Heart right ventricle (tissue), 16 donors: ENCODE measurements around the gene FANCI. TPM values are rescaled to one million over a fixed set of nuclear protein-coding genes. Genes with fewer than 3 reads are reported as not detected.

ENCODE experiments used
- ATAC-seq, 8 donors: fragments of 200-7000 bp; cut with Tn5 transposase; one replicate each; pipeline ENCODE4 v1.9.1; 2020; ENCODE audit warnings: mild to moderate bottlenecking in 8 of 8, moderate library complexity in 8 of 8, moderate number of reproducible peaks in 1 of 8
- DNase-seq, 2 donors: peaks; one replicate each; pipeline ENCODE4 v3.0.0-alpha.2; 2020
- H3K27ac ChIP-seq, 10 donors: fragments of 200-600 bp; sonication (generic) in 2 of 10; one replicate each; pipeline versions ENCODE4 v1.5.0 to v1.8.0; 2020 to 2022; ENCODE audit warnings: mild to moderate bottlenecking in 3 of 10
- H3K27me3 ChIP-seq, 7 donors: fragments of 200-600 bp; one replicate each; pipeline ENCODE4 v1.8.0; 2021 to 2022; ENCODE audit warnings: mild to moderate bottlenecking in 2 of 7
- H3K36me3 ChIP-seq, 9 donors: fragments of 200-600 bp; sonication (generic) in 1 of 9; one replicate each; pipeline versions ENCODE4 v1.5.0 to v1.8.0; 2020 to 2022; ENCODE audit warnings: mild to moderate bottlenecking in 2 of 9
- H3K4me1 ChIP-seq, 9 donors: fragments of 200-600 bp; sonication (generic) in 1 of 9; one replicate each; pipeline versions ENCODE4 v1.5.0 to v1.8.0; 2020 to 2022; ENCODE audit warnings: mild to moderate bottlenecking in 4 of 9
- H3K4me3 ChIP-seq, 10 donors: fragments of 200-600 bp; sonication (generic) in 2 of 10; one replicate each; pipeline versions ENCODE4 v1.5.0 to v1.8.0; 2020 to 2022; ENCODE audit warnings: mild to moderate bottlenecking in 7 of 10, moderate library complexity in 2 of 10
- H3K9me3 ChIP-seq, 11 donors: fragments of 200-600 bp in 10 of 11; sonication (generic) in 2 of 11; one replicate each; pipeline versions ENCODE4 v1.5.0 to v1.8.0; 2013 to 2022; ENCODE audit warnings: mild to moderate bottlenecking in 2 of 11, control low read depth in 1 of 11, moderate library complexity in 1 of 11
- WGBS, 2 donors: extraction: QIAGEN DNeasy Blood & Tissue Kit; methylation state at CpG; one replicate each; pipeline ENCODE4 v1.1.7; 2013; ENCODE audit warnings: inconsistent platforms in 1 of 2; 5-methylcytosine and 5-hydroxymethylcytosine counted together
- intact Hi-C, 10 donors: fragments of 100-400 bp; cut with DNase I; formaldehyde crosslinking; loops; one replicate each; pipeline versions ENCODE4 v1.11.1 to v1.14.2; 2022
- microRNA-seq, 2 donors: library from miRNA; unstranded; fragments of <30 nt; microRNA quantifications; one replicate each; pipeline ENCODE4 v1.2.0, GENCODE V29; 2021
- polyA plus RNA-seq, 2 donors: library from polyadenylated mRNA; stranded (reverse); fragments of 200-250 nt; gene quantifications; one replicate each; pipeline ENCODE4 v1.2.3, GENCODE V29; 2013
- total RNA-seq, 10 donors: library from RNA; stranded (reverse); fragmentation: NEBNext Ultra II Directional in 3 of 10; extraction: Animal tissue kit (Norgen Biotek cat#: 25700) in 3 of 10; gene quantifications; one replicate each; pipeline versions ENCODE4 v1.2.1 to v1.2.4, GENCODE V29; 2021 to 2023
- TF ChIP-seq, protein P1 (sequence below), 9 donors: fragments of 200-600 bp; sonication (generic) in 2 of 9; IDR thresholded peaks; one replicate each; pipeline versions ENCODE4 v1.5.0 to v1.8.0; 2021 to 2022; ENCODE audit warnings: antibody characterized with exemption in 9 of 9, mild to moderate bottlenecking in 5 of 9, moderate library complexity in 1 of 9
- donor health status: Arrhythmogenic right ventricular cardiomyopathy.
- donor health status: ischemic (EF 13 %, LVEDD 7.1; RV severe dilation, severe dysfunction).
- donor health status: healthy with polysubstance abuse.
- donor health status: DM: no; HTN: yes; CAD: no.
- donor health status: DM: no; HTN: no; CAD: no.
- donor health status: ischemic (EF 25% LVEDD 6.9; RV normal size, moderate dysfunction).
- donor health status: ischemic (EF 25% LVEDD 5.7; RV mildly dilated, moderate dysfunction).
- donor health status: healthy.
- donor health status: DM: yes; HTN: yes; CAD: no.
- donor health status: Ischemic cardiomyopathy.
- donor health status: ischemic (EF 35%, LVEDD 5.7; RV mildly dilated, moderate dysfunction).
- donor health status: nonischemic (EF 11% LVEDD 7.7; RV severe dilation, severe dysfunction).
- donor health status: DM: yes; HTN: yes; CAD: no.
- donor health status: PGD.
- donor health status: ischemic (EF 29% LVEDD 5.4; RV normal size, mild dysfunction).
- donor health status: nonischemic (EF 23%, LVEDD 6.1; RV moderate dilation, normal function).

Gene FANCI
- total and polyA plus RNA-seq, 12 donors = 1.3 to 9.9 (median 2.5) TPM

DNA sequence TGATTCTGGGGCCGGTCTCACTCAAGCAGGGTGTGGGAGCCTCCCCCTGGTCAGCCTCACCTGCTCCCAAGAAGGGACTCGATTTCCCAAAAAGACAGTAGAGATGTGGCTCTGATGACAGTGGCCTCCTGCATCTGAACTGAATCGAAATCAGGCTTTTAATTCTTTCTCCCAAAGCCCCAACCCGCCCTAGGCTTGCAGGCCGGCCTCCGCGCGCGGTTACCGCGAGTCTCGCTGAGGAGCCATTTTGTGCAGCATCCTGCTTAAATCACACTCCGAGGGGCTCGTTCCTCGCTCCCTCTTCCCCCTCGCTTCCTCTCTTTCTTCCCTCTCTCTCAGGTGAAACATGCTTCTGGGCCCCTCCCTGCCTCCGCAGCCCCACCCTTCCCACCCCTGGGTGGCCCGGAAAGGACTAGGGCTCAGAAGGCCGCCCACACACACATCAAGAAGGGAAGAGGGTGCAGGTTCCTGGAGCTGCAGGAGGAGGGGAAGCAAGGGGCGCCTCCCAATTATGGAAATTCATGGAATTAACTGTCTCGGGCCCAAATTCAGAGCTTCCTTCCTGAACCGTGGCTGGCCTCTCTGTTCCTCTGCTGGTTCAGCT is 121.8 kb downstream of the FANCI start:
- no peak for ATAC-seq
- TF ChIP-seq, protein P1, sequence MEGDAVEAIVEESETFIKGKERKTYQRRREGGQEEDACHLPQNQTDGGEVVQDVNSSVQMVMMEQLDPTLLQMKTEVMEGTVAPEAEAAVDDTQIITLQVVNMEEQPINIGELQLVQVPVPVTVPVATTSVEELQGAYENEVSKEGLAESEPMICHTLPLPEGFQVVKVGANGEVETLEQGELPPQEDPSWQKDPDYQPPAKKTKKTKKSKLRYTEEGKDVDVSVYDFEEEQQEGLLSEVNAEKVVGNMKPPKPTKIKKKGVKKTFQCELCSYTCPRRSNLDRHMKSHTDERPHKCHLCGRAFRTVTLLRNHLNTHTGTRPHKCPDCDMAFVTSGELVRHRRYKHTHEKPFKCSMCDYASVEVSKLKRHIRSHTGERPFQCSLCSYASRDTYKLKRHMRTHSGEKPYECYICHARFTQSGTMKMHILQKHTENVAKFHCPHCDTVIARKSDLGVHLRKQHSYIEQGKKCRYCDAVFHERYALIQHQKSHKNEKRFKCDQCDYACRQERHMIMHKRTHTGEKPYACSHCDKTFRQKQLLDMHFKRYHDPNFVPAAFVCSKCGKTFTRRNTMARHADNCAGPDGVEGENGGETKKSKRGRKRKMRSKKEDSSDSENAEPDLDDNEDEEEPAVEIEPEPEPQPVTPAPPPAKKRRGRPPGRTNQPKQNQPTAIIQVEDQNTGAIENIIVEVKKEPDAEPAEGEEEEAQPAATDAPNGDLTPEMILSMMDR (IDR thresholded peaks at IDR 0.05) = no peak
- DNase-seq = no peak
- WGBS, 2 donors = 13 to 14% methylated on average over 22 of the region's 22 CpGs
- H3K4me3 ChIP-seq = no peak overlapping the region
- H3K4me1 ChIP-seq = peaks cover 0 to 42% (median 11%) of the 10 kb centered on the region in 9 donors
- no peaks in the 10 kb centered on the region for H3K9me3 ChIP-seq
- H3K27ac ChIP-seq = no peak overlapping the region
- peaks cover 72 to 100% (median 100%) of the 10 kb centered on the region in 7 donors for H3K27me3 ChIP-seq
- intact Hi-C loops = loop anchor here in 2 of 10 donors (5.0 kb wide), 2 partner anchors 37 to 42 kb away; no protein-coding TSS in a partner anchor
- H3K36me3 ChIP-seq = no peaks in the 10 kb centered on the region

Small RNA genes within 50 kb of the gene (microRNA-seq; reads per million reads assigned to microRNA genes)
- gene MIR6766 = 0 reads per million in 2 donors

Other genes starting within 250 kb of the FANCI start
- 100 to 1,000 TPM in 8 of 10 donors, 10 to 100 TPM in 2; 74.9 to 201 (median 123) TPM for gene ABHD2, start 155.5 kb upstream of the FANCI start, total RNA-seq
- 10 to 100 TPM in 1 of 2 donors, 1 to 10 TPM in 1; 9.1 to 41.6 TPM for gene ABHD2, start 155.5 kb upstream of the FANCI start, polyA plus RNA-seq
- gene RLBP1, start 22.4 kb upstream of the FANCI start, total RNA-seq = not detected
- gene RLBP1, start 22.4 kb upstream of the FANCI start, polyA plus RNA-seq = not detected
- 10 to 100 TPM; 31.1 to 52.5 (median 34.0) TPM for gene POLG, start 90.8 kb downstream of the FANCI start, total RNA-seq
- 10 to 100 TPM; 33.9 to 45.1 TPM for gene POLG, start 90.8 kb downstream of the FANCI start, polyA plus RNA-seq